KMS-11 (cell line): ENCODE results near the gene GPD1L.

ENCODE experiments used
- H2AFZ ChIP-seq: fragments of 200-600 bp; sonication (generic); 2 replicates; pipeline ENCODE4 v1.6.1; 2016; ENCODE audit warnings: antibody characterized with exemption, mixed run types, low read depth
- H3K27ac ChIP-seq: fragments of 200-600 bp; sonication (generic); 2 replicates; pipeline ENCODE4 v1.6.1; 2016; ENCODE audit warnings: mild to moderate bottlenecking, mixed run types
- H3K27me3 ChIP-seq: fragments of 200-600 bp; sonication (generic); 2 replicates; pipeline ENCODE4 v1.6.1; 2017; ENCODE audit warnings: mild to moderate bottlenecking, low read depth, mixed run types, moderate library complexity; ENCODE audit not compliant: insufficient read depth
- H3K36me3 ChIP-seq: fragments of 200-600 bp; sonication (generic); 2 replicates; pipeline ENCODE4 v1.6.1; 2017; ENCODE audit warnings: mild to moderate bottlenecking, mixed run types; ENCODE audit not compliant: insufficient read depth
- H3K4me1 ChIP-seq: fragments of 200-600 bp; sonication (generic); 2 replicates; pipeline ENCODE4 v1.6.1; 2016; ENCODE audit warnings: mild to moderate bottlenecking, low read depth, mixed run types; ENCODE audit not compliant: poor library complexity, severe bottlenecking
- H3K4me2 ChIP-seq: fragments of 200-600 bp; sonication (generic); 2 replicates; pipeline ENCODE4 v1.7.0; 2016; ENCODE audit warnings: mild to moderate bottlenecking, mixed run types
- H3K4me3 ChIP-seq: fragments of 200-600 bp; sonication (generic); IDR thresholded peaks from 2 replicates; pipeline ENCODE4 v1.6.1; 2017; ENCODE audit warnings: low read depth, low read length, mixed read lengths; ENCODE audit not compliant: insufficient read depth
- H3K79me2 ChIP-seq: fragments of 200-600 bp; sonication (generic); 2 replicates; pipeline ENCODE4 v1.6.1; 2016; ENCODE audit warnings: low read depth, mixed run types; ENCODE audit not compliant: insufficient read depth
- H3K9ac ChIP-seq: fragments of 200-600 bp; sonication (generic); 2 replicates; pipeline ENCODE4 v1.6.1; 2016; ENCODE audit warnings: mild to moderate bottlenecking, mixed run types
- H4K20me1 ChIP-seq: fragments of 200-600 bp; sonication (generic); 2 replicates; pipeline ENCODE4 v1.6.1; 2016; ENCODE audit warnings: mild to moderate bottlenecking, mixed run types; ENCODE audit not compliant: insufficient read depth
- TF ChIP-seq, protein P1 (sequence below): fragments of 200-600 bp; sonication (generic); conservative IDR thresholded peaks from 2 replicates; pipeline ENCODE4 v1.6.1; 2017; ENCODE audit warnings: low read depth, mild to moderate bottlenecking, antibody characterized with exemption, low read length, moderate library complexity, mixed read lengths

The GPD1L gene

DNA sequence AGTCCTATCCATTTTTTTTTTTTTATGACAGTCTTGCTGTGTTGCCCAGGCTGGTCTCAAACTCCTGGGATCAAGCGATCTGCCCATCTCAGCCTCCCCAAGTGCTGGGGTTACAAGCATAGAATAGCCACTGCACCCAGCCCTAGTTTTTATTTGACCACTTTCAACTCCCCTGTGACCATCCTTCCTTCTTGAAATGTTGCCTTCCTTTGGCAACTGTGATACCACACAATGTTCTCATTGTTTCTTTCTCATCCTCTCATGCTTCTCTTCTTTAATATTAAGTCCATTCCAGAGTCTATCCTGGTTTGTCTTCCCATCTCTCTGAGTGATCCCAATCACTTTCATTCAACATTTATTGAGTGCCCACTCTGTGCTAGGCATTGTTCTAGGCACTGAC is 7.9 kb upstream of the GPD1L start:
- TF ChIP-seq, protein P1, sequence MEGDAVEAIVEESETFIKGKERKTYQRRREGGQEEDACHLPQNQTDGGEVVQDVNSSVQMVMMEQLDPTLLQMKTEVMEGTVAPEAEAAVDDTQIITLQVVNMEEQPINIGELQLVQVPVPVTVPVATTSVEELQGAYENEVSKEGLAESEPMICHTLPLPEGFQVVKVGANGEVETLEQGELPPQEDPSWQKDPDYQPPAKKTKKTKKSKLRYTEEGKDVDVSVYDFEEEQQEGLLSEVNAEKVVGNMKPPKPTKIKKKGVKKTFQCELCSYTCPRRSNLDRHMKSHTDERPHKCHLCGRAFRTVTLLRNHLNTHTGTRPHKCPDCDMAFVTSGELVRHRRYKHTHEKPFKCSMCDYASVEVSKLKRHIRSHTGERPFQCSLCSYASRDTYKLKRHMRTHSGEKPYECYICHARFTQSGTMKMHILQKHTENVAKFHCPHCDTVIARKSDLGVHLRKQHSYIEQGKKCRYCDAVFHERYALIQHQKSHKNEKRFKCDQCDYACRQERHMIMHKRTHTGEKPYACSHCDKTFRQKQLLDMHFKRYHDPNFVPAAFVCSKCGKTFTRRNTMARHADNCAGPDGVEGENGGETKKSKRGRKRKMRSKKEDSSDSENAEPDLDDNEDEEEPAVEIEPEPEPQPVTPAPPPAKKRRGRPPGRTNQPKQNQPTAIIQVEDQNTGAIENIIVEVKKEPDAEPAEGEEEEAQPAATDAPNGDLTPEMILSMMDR = no peak
- Histone ChIP-seq H3K9ac (no peak overlapping the region), H3K27ac (no peak overlapping the region), H3K36me3 (no peaks in the 10 kb centered on the region), H3K79me2 (no peaks in the 10 kb centered on the region), H3K4me2 (no peak overlapping the region), H3K4me1 (peaks cover 6% of the 10 kb centered on the region), H3K4me3 (no peak overlapping the region), H3K27me3 (no peaks in the 10 kb centered on the region), H2AFZ (no peak overlapping the region), H4K20me1 (no peaks in the 10 kb centered on the region)

GRCh38 chr3:32100465-32100864 is 6.0 kb upstream of the GPD1L start:
- TF ChIP-seq, protein P1 = no peak
- H4K20me1 ChIP-seq = no peaks in the 10 kb centered on the region
- no peaks in the 10 kb centered on the region for H3K27me3 ChIP-seq
- no peak overlapping the region for H3K4me3 ChIP-seq
- H3K79me2 ChIP-seq = no peaks in the 10 kb centered on the region
- no peak overlapping the region for H2AFZ ChIP-seq
- no peak overlapping the region for H3K4me2 ChIP-seq
- H3K27ac ChIP-seq = no peak overlapping the region
- H3K4me1 ChIP-seq = peaks cover 6% of the 10 kb centered on the region
- no peaks in the 10 kb centered on the region for H3K36me3 ChIP-seq
- H3K9ac ChIP-seq = no peak overlapping the region

GRCh38 chr3:32102289-32102688 is 4.1 kb upstream of the GPD1L start:
- no peak overlapping the region for H3K27ac ChIP-seq
- no peaks in the 10 kb centered on the region for H3K79me2 ChIP-seq
- peaks cover 11% of the 10 kb centered on the region for H3K4me1 ChIP-seq
- H3K36me3 ChIP-seq = no peaks in the 10 kb centered on the region
- no peak overlapping the region for H3K9ac ChIP-seq
- H3K4me3 ChIP-seq = no peak overlapping the region
- H4K20me1 ChIP-seq = no peaks in the 10 kb centered on the region
- TF ChIP-seq, protein P1 = no peak
- H2AFZ ChIP-seq = no peak overlapping the region
- no peaks in the 10 kb centered on the region for H3K27me3 ChIP-seq
- no peak overlapping the region for H3K4me2 ChIP-seq

GRCh38 chr3:32104492-32104891 is 1.9 kb upstream of the GPD1L start:
- Histone ChIP-seq H3K4me2 (no peak overlapping the region), H3K36me3 (no peaks in the 10 kb centered on the region), H3K4me1 (peaks cover 5% of the 10 kb centered on the region), H3K27me3 (no peaks in the 10 kb centered on the region), H4K20me1 (no peaks in the 10 kb centered on the region), H3K4me3 (no peak overlapping the region), H3K27ac (no peak overlapping the region), H3K79me2 (no peaks in the 10 kb centered on the region), H2AFZ (no peak overlapping the region), H3K9ac (no peak overlapping the region)
- TF ChIP-seq, protein P1 = no peak
